NCI-H82 treated with DMSO at 0.1 percent for 48 hours (cell line): ENCODE data around the gene BMP7.
A peak's percentile ranks its signal among the peaks of the same experiment; 100 is the strongest.

Experiments used
- DNase-seq: peaks from one replicate; lab custom pipeline; 2025; ENCODE audit not compliant: unreplicated experiment; lab: John Stamatoyannopoulos, UW

BMP7 gene

DNA sequence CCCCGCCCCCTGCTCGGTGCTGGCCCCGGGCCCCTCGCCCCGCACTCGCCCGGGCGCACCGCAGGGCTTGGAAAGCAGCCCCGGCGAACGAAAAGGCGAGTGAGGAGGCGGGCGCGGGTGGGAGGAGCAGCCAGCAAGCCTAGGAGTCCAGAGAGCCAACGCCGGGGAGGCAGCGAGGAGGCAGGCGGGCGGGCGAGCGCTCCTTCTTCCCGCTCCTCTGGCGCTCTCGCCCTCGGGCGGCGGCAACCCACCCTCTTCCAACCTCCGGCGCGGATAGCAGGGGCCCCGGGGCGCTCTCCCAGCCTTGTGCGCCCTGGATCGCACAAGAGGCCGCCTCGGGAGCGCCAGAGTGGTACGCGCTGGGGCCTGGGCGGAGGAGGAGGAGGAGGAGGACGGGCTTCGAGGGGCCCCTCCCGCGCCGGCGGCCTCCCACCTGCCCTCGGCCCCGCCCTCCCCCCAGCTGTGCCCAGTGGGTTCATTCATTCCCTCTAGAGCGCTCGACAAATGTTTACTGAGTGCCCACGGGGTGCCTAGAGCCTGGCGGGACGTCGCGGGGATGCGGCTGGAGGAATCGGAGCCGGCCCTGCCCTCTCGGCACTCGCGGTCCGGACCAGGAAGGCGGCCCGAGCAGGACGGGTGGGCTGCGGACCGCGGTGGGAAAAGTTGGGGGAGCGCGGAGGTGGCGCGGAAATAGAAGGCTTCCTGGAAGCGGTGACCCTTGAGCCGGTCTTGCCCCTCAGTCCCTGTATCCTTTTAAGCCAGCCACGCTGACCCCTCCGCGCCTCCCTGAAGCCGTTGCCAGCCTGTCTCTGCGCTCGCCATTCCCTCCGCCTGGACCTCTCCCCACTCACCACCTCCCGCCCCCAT, at the start of gene BMP7:
BMP7 (minus strand) TSS at position 351 of the 867 bp plus-strand sequence. CDS start 519 bp downstream, outside the sequence.
- no peak for DNase-seq

DNA sequence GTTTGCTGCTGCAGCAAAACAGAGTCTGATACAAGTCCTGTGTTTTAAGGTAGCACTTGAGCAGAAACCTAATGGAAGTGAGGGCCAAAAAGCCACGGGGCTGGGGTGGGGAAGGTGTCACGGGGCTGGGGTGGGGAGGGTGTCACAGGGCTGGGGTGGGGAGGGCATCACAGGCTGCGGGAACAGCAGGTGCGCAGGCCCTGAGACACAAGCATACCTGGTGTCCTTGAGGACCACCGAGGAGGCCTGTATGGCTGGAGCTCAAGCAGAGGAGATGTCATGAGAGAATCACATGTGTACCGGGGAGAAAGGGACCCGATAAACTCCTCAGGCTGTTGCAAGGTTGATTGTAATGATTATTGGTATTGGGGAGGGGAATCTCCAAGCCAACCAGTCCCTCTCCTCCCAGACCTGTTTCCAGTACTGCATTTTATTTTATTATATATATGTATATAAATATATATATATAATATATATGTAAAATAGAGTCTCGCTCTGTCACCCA, 49.6 kb upstream of the BMP7 start:
- no peak for DNase-seq

DNA sequence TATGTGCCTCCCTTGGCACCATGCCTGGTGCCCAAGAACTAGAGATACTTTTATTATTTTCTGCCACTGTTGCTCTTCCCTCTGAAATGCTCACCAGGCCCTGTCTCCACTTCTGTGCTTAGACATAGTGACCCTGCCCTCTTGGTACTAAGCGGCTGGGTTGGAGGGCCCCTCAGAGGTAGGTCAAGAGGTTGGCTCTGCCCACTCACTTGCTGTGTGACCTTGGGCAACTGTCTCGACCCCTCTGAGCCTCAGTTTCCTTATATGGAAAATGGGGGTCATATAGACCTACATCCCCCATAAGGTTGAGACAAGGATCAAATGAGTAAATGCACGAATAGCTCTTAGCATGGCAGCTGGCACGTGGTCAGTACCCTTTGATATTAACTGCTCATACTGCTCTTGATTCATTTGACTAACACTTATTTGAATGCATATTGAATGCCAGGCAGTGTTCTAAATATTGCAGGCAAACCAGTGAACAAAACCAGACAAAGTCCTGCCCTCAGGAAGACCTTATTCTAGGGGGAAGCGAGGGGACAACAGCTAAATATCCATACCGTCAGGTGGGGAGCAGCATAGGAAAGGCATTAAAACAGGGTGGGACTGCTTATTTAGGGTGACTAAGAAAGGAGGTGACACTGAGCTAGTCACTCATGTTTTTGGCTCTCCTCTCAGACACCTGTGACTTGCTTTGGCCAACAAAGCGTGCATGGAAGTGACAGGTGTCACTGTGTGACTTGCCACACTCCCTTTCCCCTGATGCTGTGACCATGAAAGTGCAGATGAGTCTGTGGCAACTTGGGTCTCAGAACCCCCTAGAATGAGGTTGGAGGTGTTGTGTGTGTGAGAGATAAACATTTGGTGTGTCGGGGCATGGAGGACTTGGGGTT, 48.9 kb upstream of the BMP7 start:
- DNase-seq: no peak

DNA sequence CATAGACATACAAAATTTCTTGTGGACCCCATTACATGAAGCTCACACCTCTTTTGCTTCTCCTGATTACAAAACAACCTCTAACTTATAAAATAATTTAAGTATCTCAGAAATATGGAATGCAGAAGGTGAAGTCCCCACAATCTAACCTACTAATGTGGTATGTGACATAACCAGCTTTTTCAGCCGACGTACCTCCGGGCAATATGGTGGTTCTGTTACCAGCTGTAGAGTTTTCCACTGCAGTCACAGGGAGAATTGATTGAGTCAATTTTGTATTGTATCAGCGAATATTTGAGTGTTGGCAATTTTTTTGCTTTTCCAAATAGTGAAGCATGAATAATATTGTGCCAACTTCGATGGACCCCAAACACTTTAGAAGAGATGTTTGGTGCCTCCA, 47.5 kb upstream of the BMP7 start:
- DNase-seq: no peak

GRCh38 chr20:57313230-57313629, 46.8 kb upstream of the BMP7 start:
- no peak for DNase-seq

DNA sequence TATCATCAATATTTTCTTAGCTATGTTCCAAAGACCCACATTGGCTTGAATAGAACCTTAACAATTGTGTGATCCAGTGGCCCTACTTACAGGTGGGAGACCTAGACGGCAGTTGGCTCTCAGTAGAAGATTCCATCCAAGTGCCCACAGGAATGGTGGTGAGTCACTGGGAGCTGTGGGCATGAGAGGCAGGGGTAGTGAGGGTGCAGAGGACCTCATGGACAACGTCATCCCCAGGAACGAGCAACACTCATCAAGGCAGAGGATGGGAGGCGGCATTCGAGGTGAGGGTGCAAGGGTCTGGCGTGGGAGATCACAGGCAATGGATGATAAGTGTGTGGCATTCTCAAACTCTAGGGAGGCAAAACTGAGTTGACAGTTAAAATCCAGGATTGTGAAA, 45.7 kb upstream of the BMP7 start:
- DNase-seq: no peak

DNA sequence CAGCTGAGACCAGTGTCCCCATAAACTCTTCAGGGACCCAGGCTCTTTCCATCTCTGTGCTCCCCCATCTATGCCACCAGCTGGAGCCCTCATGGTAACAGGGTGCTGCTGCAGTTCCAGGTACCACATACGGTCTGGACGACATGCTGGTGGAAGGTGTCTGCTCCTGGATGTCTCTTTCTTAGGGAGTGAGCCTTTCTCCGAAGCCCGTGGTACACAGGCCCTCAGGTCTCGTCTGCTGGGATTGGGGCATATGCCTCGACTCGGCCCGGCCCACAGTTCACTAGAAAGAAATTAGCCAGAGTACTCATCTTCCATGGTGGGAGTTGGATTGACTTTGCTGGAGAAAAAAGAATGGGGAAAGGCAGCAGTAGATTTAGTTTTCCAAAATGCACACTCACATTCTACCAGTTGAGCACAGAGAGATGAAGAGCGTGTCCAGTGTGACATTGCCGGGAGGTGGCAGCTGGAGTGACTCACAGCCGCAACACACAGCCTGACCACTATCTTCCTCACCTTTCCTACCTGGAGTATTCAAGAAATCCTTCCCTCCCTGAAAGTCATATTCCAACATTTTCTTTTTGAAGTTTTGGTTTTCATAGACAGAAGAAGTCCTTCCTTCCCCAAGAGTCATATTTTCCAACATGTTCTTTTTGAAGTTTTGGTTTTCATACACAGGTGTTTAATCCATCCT, 44.5 kb upstream of the BMP7 start:
- DNase-seq: no peak

DNA sequence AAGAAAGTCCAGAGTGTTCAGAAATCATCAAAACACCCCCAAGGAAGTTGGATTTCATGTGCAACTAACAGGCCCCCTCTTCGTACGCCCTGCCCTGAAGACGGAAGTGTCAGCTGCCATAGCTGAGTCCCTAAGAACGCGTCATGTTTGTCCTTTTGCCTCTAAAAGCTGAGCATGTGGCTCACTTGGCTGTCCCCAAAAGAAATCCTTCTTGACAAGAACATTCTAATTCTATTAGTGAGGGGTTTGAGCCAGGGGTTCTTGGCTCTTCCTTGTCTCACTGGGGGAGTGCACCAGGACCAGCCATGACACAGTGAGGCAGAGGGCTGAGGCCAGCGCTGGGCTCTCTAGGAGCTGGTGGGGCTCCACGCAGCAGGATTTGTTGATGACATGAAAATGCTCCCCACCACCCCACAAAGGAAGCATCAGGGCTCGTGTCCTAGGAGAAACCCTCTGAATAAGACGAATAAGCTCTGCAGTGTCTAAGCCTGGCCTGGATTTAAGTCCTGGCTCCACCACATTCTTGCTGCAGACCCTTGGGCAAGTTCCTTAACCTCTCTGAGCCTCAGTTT, 43.2 kb upstream of the BMP7 start:
- no peak for DNase-seq

- DNase-seq: no peak
These were observed 42.2 kb upstream of the BMP7 start for GRCh38 chr20:57308451-57309271.

- DNase-seq: no peak
These were observed 40.3 kb upstream of the BMP7 start for GRCh38 chr20:57306747-57307146.

- DNase-seq: no peak
These were observed 34.6 kb upstream of the BMP7 start for GRCh38 chr20:57301026-57301425.

DNA sequence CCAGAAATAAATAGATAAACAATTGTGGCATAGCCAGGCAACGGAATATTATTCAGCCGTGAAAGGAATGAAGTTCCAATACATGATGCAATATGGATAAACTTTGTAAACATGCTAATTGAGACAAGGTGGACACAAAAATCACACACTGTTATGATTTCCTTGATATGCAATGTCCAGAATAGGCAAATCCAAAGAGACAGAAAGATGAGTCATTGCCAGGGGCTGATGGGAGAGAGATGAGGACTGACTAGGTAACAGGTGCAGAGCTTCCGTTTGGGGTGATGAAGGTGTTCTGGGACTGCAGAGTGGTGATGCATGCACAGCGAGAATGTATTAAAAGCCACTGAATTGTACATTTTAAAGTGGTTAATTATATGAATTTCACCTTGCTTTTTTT, 32.0 kb upstream of the BMP7 start:
- no peak for DNase-seq

GRCh38 chr20:57294550-57294949, 28.1 kb upstream of the BMP7 start:
- no peak for DNase-seq

DNA sequence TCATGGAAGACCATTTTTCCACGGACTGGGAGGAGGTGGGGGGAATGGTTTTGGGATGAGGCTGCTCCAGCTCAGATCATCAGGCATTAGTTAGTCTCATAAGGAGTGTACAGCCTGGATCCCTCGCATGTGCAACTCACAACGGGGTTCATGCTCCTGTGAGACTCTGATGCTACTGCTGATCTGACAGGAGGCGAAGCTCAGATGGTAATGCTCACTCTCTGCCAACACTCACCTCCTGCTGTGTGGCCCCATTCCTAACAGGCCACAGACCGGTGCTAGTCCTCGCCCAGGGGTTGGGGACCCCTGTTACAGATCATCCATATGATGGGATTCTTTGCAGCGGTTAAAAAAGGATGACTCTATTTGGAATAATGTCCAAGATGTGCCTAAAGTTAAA, 27.6 kb upstream of the BMP7 start:
- no peak for DNase-seq

DNA sequence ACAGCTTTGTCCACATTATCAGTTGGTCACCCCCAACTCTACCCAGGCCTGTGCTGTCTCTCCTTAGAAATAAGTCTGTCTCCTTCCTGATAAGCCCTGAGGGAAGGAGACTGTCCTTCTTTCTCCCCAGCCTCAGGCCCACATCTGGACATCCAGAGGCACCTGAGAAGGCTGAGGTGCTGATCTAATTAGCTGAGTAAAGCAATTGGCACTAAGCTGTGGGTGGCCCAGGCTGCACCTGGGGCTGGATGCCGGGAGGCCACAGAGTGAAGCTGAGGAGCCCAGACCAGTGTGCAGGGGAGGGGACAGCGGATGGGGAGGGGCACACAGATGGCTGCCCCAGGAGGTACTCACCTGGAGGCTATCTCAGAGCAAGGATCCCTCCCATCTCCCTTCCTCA, 26.2 kb upstream of the BMP7 start:
- DNase-seq: no peak

DNA sequence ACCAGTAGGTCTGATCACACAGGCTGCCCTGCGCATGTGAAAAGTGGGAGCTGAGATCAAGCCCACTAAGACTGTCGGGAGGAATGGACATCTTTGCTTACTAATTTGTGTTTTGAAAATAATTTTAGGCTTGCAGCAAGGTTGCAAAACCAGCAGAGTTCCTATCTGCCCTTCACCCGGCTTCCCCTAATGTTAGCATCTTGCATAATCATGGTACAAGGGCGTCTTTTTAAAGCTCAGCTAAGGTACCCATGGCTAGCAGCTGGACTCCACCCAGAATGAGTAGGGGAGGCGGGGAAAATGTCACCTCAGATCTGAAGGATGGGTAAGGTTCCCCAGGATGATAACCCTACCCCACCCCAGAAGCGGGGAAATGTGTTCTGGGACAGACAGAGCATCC, 25.3 kb upstream of the BMP7 start:
- DNase-seq: no peak

- no peak for DNase-seq
These were observed 24.6 kb upstream of the BMP7 start for GRCh38 chr20:57291003-57291402.

DNA sequence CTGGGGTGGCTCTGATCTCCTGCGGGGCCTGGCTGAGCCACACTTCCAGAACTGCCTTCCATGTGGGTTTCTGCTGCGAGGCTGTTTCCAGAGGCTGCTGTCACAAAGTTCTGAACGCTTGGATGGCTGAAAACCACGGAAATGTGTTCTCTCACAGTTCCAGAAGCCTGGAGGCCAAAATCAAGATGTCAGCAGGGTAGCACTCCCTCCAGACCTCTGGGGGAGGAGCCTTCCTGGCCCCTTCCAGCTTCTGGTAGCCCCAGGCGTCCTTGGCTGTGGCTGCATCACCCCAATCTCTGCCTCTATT, 23.7 kb upstream of the BMP7 start:
- no peak for DNase-seq

- DNase-seq: peak; percentile 6
These were observed 23.1 kb upstream of the BMP7 start for GRCh38 chr20:57289391-57290177.
